K562 (cell line): ENCODE results near the gene SYTL2. TPM values are rescaled to one million over a fixed set of nuclear protein-coding genes. Genes with fewer than 3 reads are reported as not detected.

Source experiments
- ATAC-seq: fragments of 200-7000 bp; cut with Tn5 transposase; 3 replicates; pipeline ENCODE4 v1.9.1; 2020; ENCODE audit warnings: moderate library complexity
- BruUV-seq: library from RNA; stranded (reverse); fragments of 400-500 nt; replicated peaks from 2 replicates; lab custom pipeline; 2021; lab: Mats Ljungman, UMichigan
- CTCF ChIA-PET: fragments of 300-600 bp; formaldehyde crosslinking; extraction: SDS; loops from one replicate; lab custom pipeline; 2021; ENCODE audit warnings: low intra/inter-chr PET ratio; lab: Yijun Ruan, JAX
- POLR2A ChIA-PET: fragments of 300-600, 350-650 bp; sonication (Branson Sonifier 250); formaldehyde crosslinking; extraction: SDS; loops from one replicate; lab custom pipeline; 2021; ENCODE audit warnings: antibody characterized with exemption, inconsistent platforms; lab: Yijun Ruan, JAX
- DNase-seq, 4 experiments: peaks; one replicate each; pipeline versions ENCODE4 v3.0.0 to v3.0.0-alpha.2; 2011 to 2018; ENCODE audit warnings: low spot score in 3 of 4, mixed read lengths in 3 of 4; ENCODE audit errors: extremely low read depth in 1 of 4
- FAIRE-seq: peaks from 2 replicates; lab custom pipeline; 2011; peaks lifted over from hg19 to GRCh38; lab: Jason Lieb, UNC
- H2AFZ ChIP-seq: 2 replicates; pipeline ENCODE4 v1.6.0; 2011; ENCODE audit warnings: low read depth, low read length, control low read depth, inconsistent platforms
- H3K27ac ChIP-seq: fragments of 200-600 bp; 3 replicates; pipeline ENCODE4 v1.8.0; 2011; ENCODE audit warnings: low read depth, mild to moderate bottlenecking, control low read depth, inconsistent platforms, low read length, moderate library complexity, mixed read lengths; ENCODE audit errors: extremely low read depth
- H3K27me3 ChIP-seq, 2 experiments: fragments of 300-600 bp in 1 of 2; 2 replicates in 1 of 2; 3 replicates in 1 of 2; pipeline versions ENCODE4 v1.6.0 to v1.8.0; 2011; ENCODE audit warnings: inconsistent platforms in 2 of 2, low read length in 2 of 2, mild to moderate bottlenecking in 1 of 2, mixed read lengths in 1 of 2, moderate library complexity in 1 of 2; ENCODE audit not compliant: control insufficient read depth in 2 of 2, insufficient read depth in 2 of 2
- H3K36me3 ChIP-seq: fragments of 300-600 bp; 3 replicates; pipeline ENCODE4 v1.8.0; 2011; ENCODE audit warnings: mild to moderate bottlenecking, low read length, inconsistent platforms; ENCODE audit not compliant: control insufficient read depth, insufficient read depth
- H3K4me1 ChIP-seq, 2 experiments: fragments of 200-600 bp in 1 of 2; replicated peaks in 1 of 2; 2 replicates in 1 of 2; 3 replicates in 1 of 2; pipeline versions ENCODE4 v1.5.1 to v1.8.0; 2011; ENCODE audit warnings: inconsistent platforms in 2 of 2, low read length in 2 of 2, mild to moderate bottlenecking in 1 of 2, mixed read lengths in 1 of 2, moderate library complexity in 1 of 2; ENCODE audit not compliant: control insufficient read depth in 2 of 2, insufficient read depth in 2 of 2
- H3K4me2 ChIP-seq: 2 replicates; pipeline ENCODE4 v1.6.1; 2011; ENCODE audit warnings: low read length, control low read depth, inconsistent platforms, mixed read lengths; ENCODE audit not compliant: insufficient read depth
- H3K4me3 ChIP-seq: fragments of 200-600 bp; sonication (generic), shearing (Covaris generic); 2 replicates; pipeline ENCODE4 v1.5.1; 2016; ENCODE audit warnings: control low read depth, inconsistent platforms
- H3K79me2 ChIP-seq: fragments of 200-600 bp; 3 replicates; pipeline ENCODE4 v1.8.0; 2011; ENCODE audit warnings: low read length, inconsistent platforms; ENCODE audit not compliant: control insufficient read depth, insufficient read depth
- H3K9ac ChIP-seq, 2 experiments: 2 replicates each; pipeline versions ENCODE4 v1.6.0 to v1.6.1; 2011; ENCODE audit warnings: low read depth in 2 of 2, low read length in 2 of 2, control low read depth in 1 of 2, inconsistent platforms in 1 of 2, mild to moderate bottlenecking in 1 of 2, mixed read lengths in 1 of 2; ENCODE audit not compliant: insufficient read depth in 1 of 2
- H3K9me1 ChIP-seq: one replicate; pipeline ENCODE4 v1.6.0; 2011; ENCODE audit warnings: inconsistent platforms, mild to moderate bottlenecking, low read length, moderate library complexity; ENCODE audit not compliant: control insufficient read depth, insufficient read depth
- H3K9me3 ChIP-seq: replicated peaks from 2 replicates; pipeline ENCODE4 v1.5.1; 2011; ENCODE audit warnings: low read depth, low read length, inconsistent platforms; ENCODE audit not compliant: control insufficient read depth, insufficient read depth
- H4K20me1 ChIP-seq: replicated peaks from 2 replicates; pipeline ENCODE4 v1.6.1; 2011; ENCODE audit warnings: low read length, inconsistent platforms, mixed read lengths; ENCODE audit not compliant: control insufficient read depth, insufficient read depth
- CHD2 ChIP-seq: IDR thresholded peaks from 2 replicates; pipeline ENCODE4 v1.6.1; 2011; ENCODE audit warnings: low read depth, low read length
- FUS ChIP-seq: fragments of 200-400 bp; formaldehyde crosslinking; optimal IDR thresholded peaks from 2 replicates; pipeline ENCODE3; 2017; ENCODE audit warnings: low read depth, low read length
- HNRNPH1 ChIP-seq: fragments of 200-400 bp; formaldehyde crosslinking; optimal IDR thresholded peaks from 2 replicates; pipeline ENCODE3; 2017; ENCODE audit warnings: low read depth, mild to moderate bottlenecking, low read length, moderate library complexity
- KHSRP ChIP-seq: fragments of 450-650 bp; IDR thresholded peaks from 2 replicates; pipeline ENCODE4 v1.6.1; 2017
- SETDB1 ChIP-seq: IDR thresholded peaks from one replicate; pipeline ENCODE4 v1.6.1; 2012; ENCODE audit warnings: low read length, control low read depth, inconsistent platforms
- TRIM24 ChIP-seq, 2 experiments: fragments of 450-650 bp; IDR thresholded peaks; 2 replicates each; pipeline ENCODE4 v1.6.1; 2016
- ZFX ChIP-seq: sonication (generic); formaldehyde crosslinking; IDR thresholded peaks from 2 replicates; pipeline ENCODE4 v1.8.0; 2022; ENCODE audit warnings: mild to moderate bottlenecking, missing genetic modification reagents, moderate library complexity
- ZNF217 ChIP-seq: sonication (generic); formaldehyde crosslinking; IDR thresholded peaks from 2 replicates; pipeline ENCODE4 v1.8.0; 2022; ENCODE audit warnings: mild to moderate bottlenecking, missing genetic modification reagents
- WGBS: fragments of 100-300 bp; shearing (Covaris generic); methylation state at CpG from one replicate; pipeline ENCODE4 v1.1.6; 2016; ENCODE audit warnings: low coverage, mixed read lengths; ENCODE audit not compliant: insufficient coverage; ENCODE audit errors: missing lambda C conversion rate; 5-methylcytosine and 5-hydroxymethylcytosine counted together
- in situ Hi-C: fragments of 300-500 bp; cut with MboI; formaldehyde crosslinking; loops from 4 replicates; pipeline ENCODE4 v1.15.0; 2018; ENCODE audit warnings: inconsistent platforms, mixed read lengths
- intact Hi-C: fragments of 100-400 bp; cut with micrococcal nuclease; formaldehyde crosslinking; loops from 2 replicates; pipeline ENCODE4 v1.14.2; 2022
- polyA plus RNA-seq, 8 experiments: library from polyadenylated mRNA; depleted of rRNA in 4 of 8; stranded (reverse) in 5 of 8; unstranded in 3 of 8; fragments of >200 nt; fragmentation: Nextera tagmentation in 2 of 8; fragmentation: Illumina TruSeq in 1 of 8; extraction: Ambion mirVana in 2 of 8; extraction: Trizol in 1 of 8; gene quantifications; 2 replicates each; pipeline versions ENCODE4 v1.2.1 to v1.2.3, GENCODE V29; 2011 to 2014; ENCODE audit warnings: inconsistent platforms in 1 of 8, missing spikeins in 1 of 8
- total RNA-seq, 7 experiments: library from RNA; depleted of rRNA in 6 of 7; stranded (reverse); fragments of >200 nt in 6 of 7; fragmentation: Illumina TruSeq in 2 of 7; extraction: Trizol in 2 of 7; gene quantifications; 2 replicates each; pipeline versions ENCODE4 v1.2.1 to v1.2.3, GENCODE V29; 2011 to 2021; ENCODE audit warnings: low replicate concordance in 1 of 7
- TF ChIP-seq, protein P1 (sequence below), 3 experiments: fragments of 200-800 bp in 1 of 3; fragments of 250-450 bp in 1 of 3; fragments of 450-650 bp in 1 of 3; sonication (Bioruptor Pico) in 1 of 3; sonication (Bioruptor generic) in 1 of 3; formaldehyde crosslinking in 1 of 3; IDR thresholded peaks; 2 replicates each; pipeline versions ENCODE4 v1.6.1 to v1.8.0; 2016 to 2022; ENCODE audit warnings: mild to moderate bottlenecking in 2 of 3, missing genetic modification characterization in 2 of 3, missing compliant biosample characterization in 1 of 3, moderate library complexity in 1 of 3
- TF ChIP-seq, protein P2 (sequence below): fragments of 450-650 bp; conservative IDR thresholded peaks from 2 replicates; pipeline ENCODE4 v1.6.1; 2016; ENCODE audit warnings: missing genetic modification characterization, low read depth, mild to moderate bottlenecking, missing compliant biosample characterization, moderate library complexity
- TF ChIP-seq, protein P3 (sequence below): fragments of 250-450 bp; sonication (Bioruptor Pico); IDR thresholded peaks from 2 replicates; pipeline ENCODE4 v1.5.0; 2021
- TF ChIP-seq, protein P4 (sequence below): fragments of 450-650 bp; formaldehyde crosslinking; IDR thresholded peaks from 2 replicates; pipeline ENCODE4 v1.4.0; 2020; ENCODE audit warnings: mild to moderate bottlenecking

The SYTL2 gene
- total and polyA plus RNA-seq, 9 of the 15 experiments (the other 6 are each of a cell fraction or from before 2014, with no cell fraction given) = 0.05 to 0.57 (median 0.35) TPM

DNA sequence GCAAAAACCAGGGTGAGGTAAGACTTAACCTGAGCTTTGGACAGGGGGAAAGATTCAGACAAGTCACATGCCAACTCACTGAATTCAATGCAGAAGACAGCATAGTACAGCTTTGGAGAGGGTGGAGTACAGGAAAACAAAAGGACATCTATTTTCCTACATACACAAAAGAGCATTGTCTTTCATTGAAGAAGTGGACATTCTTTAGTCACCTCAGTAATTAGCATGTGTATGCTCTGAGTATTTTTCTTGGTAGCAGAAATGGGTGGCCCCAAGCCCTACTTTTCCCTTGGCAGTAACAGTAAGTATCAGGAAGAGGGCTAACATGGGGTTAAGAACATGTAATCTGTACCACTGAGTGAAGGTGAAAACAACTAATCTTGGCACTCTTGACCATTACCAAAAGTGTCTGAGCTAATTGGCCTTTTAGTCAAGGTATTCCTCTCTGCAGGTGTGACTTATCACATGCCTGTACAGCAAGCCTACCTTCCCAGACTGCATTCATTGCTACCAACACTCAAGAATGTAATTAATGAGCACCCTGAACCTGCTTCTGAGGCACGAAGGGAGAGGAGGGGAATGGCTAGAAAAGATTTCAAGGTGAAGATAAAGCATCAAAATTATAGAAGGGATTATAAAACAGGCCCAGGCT is 33.9 kb downstream of the SYTL2 start:
- in situ Hi-C loops (no loop called here), intact Hi-C loops (no loop called here)
- POLR2A ChIA-PET = no interaction called here
- no peaks in the 10 kb centered on the region for H3K36me3 ChIP-seq
- no peaks in the 10 kb centered on the region for H3K9me1 ChIP-seq
- ATAC-seq = no peak
- H3K27ac ChIP-seq = no peak overlapping the region
- H3K9me3 ChIP-seq = no peaks in the 10 kb centered on the region
- no peak overlapping the region for H3K4me2 ChIP-seq
- no peak for DNase-seq
- BruUV-seq = no TSS peak
- H3K79me2 ChIP-seq = no peaks in the 10 kb centered on the region
- H3K4me1 ChIP-seq = no peaks in the 10 kb centered on the region
- no peaks in the 10 kb centered on the region; the same call in 1 of the 2 replicates for H4K20me1 ChIP-seq
- no peak overlapping the region for H2AFZ ChIP-seq
- CTCF ChIA-PET = no interaction called here
- WGBS = 0% methylated on average over 1 of the region's 1 CpG
- TF ChIP-seq HNRNPH1 = no peak
- TF ChIP-seq ZNF217 (CRISPR knock-in tag) = no peak
- no peak for TF ChIP-seq KHSRP
- TF ChIP-seq FUS = no peak
- TF ChIP-seq SETDB1 = no peak
- TF ChIP-seq, protein P1, sequence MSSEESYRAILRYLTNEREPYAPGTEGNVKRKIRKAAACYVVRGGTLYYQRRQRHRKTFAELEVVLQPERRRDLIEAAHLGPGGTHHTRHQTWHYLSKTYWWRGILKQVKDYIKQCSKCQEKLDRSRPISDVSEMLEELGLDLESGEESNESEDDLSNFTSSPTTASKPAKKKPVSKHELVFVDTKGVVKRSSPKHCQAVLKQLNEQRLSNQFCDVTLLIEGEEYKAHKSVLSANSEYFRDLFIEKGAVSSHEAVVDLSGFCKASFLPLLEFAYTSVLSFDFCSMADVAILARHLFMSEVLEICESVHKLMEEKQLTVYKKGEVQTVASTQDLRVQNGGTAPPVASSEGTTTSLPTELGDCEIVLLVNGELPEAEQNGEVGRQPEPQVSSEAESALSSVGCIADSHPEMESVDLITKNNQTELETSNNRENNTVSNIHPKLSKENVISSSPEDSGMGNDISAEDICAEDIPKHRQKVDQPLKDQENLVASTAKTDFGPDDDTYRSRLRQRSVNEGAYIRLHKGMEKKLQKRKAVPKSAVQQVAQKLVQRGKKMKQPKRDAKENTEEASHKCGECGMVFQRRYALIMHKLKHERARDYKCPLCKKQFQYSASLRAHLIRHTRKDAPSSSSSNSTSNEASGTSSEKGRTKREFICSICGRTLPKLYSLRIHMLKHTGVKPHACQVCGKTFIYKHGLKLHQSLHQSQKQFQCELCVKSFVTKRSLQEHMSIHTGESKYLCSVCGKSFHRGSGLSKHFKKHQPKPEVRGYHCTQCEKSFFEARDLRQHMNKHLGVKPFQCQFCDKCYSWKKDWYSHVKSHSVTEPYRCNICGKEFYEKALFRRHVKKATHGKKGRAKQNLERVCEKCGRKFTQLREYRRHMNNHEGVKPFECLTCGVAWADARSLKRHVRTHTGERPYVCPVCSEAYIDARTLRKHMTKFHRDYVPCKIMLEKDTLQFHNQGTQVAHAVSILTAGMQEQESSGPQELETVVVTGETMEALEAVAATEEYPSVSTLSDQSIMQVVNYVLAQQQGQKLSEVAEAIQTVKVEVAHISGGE (CRISPR knock-in tag; IDR thresholded peaks at IDR 0.05) = no peak
- no peak for TF ChIP-seq TRIM24 (IDR thresholded peaks at IDR 0.05)
- TF ChIP-seq ZFX = no peak
- TF ChIP-seq, protein P2, sequence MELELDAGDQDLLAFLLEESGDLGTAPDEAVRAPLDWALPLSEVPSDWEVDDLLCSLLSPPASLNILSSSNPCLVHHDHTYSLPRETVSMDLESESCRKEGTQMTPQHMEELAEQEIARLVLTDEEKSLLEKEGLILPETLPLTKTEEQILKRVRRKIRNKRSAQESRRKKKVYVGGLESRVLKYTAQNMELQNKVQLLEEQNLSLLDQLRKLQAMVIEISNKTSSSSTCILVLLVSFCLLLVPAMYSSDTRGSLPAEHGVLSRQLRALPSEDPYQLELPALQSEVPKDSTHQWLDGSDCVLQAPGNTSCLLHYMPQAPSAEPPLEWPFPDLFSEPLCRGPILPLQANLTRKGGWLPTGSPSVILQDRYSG (tag) = no peak
- TF ChIP-seq, protein P3, sequence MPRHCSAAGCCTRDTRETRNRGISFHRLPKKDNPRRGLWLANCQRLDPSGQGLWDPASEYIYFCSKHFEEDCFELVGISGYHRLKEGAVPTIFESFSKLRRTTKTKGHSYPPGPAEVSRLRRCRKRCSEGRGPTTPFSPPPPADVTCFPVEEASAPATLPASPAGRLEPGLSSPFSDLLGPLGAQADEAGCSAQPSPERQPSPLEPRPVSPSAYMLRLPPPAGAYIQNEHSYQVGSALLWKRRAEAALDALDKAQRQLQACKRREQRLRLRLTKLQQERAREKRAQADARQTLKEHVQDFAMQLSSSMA (CRISPR knock-in tag) = no peak
- TF ChIP-seq, protein P4, sequence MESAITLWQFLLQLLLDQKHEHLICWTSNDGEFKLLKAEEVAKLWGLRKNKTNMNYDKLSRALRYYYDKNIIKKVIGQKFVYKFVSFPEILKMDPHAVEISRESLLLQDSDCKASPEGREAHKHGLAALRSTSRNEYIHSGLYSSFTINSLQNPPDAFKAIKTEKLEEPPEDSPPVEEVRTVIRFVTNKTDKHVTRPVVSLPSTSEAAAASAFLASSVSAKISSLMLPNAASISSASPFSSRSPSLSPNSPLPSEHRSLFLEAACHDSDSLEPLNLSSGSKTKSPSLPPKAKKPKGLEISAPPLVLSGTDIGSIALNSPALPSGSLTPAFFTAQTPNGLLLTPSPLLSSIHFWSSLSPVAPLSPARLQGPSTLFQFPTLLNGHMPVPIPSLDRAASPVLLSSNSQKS (CRISPR knock-in tag) = no peak
- TF ChIP-seq CHD2 = no peak
- FAIRE-seq = no peak
- H3K27me3 ChIP-seq = no peaks in the 10 kb centered on the region
- H3K4me3 ChIP-seq = no peak overlapping the region
- H3K9ac ChIP-seq = no peak overlapping the region
